HG02840 (cell line): ENCODE results near the gene FSD1L.
A peak's percentile ranks its signal among the peaks of the same experiment; 100 is the strongest.
"Not testable (repeated sequence)": the region's sequence is repeated elsewhere in the genome, so short reads cannot be mapped to it uniquely, and the experiment has no call there.

Experiments
- ATAC-seq: cut with Tn5 transposase; IDR thresholded peaks from one replicate; pipeline ENCODE4 v1.9.1; 2021; ENCODE audit warnings: mild to moderate bottlenecking, moderate library complexity, moderate number of reproducible peaks; ENCODE audit not compliant: unreplicated experiment, low FRiP score

The FSD1L gene

DNA sequence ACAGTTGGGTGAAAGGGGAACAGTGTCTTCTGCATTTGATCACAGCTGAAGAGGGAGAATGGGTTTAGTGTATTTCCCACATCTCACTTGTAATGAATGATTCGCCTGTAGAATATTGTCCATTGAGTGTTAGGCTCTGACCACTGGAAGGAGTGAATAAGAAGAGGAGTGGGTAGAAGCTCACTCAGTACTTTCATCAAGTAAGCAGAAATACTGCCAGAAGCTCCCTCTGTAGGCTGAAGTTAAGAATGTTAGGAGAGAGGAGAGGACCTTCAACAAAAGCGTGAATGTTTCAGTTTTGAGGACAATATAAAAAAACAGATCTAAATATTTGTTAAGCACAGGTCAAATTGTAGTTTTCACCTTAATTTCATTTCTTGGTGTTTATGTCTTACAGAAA, 27.5 kb downstream of the FSD1L start:
- no peak for ATAC-seq

DNA sequence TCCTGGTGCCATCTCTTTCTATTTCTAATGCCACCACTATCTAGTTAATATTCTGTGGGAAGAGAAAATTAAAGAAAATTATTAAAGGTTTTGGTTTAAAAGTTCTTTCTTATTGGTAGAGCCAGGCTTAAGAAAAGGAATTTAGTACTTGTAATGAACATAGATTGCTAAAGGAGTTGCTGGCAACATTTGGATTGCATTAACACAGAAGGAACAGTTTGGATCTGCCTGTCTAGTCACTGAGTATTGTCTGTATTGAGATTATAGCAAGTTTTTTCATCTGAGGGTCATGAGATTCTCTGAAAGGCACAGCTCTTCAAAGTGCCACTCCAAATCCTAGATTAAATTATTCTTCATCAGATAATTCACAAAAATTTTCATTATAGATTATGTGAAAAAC, 32.0 kb downstream of the FSD1L start:
- ATAC-seq: no peak

DNA sequence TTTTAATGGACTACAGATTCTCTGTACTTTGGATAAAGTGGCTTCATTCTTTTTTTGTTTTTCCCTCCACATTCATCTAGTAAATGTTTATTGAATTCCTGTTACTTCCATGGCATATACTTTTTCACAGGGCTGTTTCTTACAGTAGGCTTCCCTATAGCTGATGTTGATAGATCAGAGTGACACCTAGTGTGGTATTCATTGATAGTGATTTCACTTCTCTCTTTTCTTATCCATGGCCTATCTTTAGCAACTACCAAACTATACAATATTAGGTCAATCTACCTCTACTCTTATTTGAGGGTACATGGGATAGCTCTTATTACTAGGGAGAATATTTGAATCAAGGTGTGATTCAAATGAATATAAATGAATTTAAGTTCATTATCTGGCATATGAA, 35.8 kb downstream of the FSD1L start:
- ATAC-seq: no peak

DNA sequence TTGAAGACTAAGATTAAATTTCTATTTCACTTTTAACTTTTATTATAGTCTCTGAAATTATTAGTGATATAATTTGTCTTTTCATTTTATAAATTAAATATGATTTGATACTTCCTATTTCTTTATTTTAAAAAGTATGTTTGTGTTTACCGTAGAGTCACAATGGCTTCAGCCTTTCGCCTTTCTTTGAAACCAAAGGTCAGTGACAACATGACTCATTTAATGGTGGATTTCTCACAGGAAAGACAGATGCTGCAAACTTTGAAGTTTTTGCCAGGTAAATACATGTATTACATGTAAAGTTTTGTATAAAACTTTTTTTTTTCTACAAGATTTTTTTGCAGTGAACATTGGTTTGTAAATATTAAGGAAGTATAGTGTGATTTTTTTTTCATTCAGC, 36.4 kb downstream of the FSD1L start:
- ATAC-seq: no peak

DNA sequence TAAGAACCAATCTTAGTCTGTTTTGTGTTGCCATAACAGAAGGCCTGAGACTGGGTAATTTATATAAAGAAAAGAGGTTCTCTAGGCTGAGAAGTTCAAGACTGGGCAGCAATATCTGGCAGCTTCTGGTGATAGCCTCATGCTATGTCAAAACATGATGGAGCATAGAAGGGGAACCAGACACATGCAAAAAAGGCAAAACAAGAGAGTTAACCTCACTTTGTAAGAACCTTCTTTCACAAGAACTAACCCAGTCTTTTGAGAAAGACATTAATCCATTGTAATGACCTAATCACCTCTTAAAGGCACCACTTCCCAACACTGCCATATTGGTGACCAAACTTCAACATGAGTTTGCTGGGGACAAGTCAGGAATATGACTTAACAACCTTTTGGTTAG, 37.3 kb downstream of the FSD1L start:
- ATAC-seq: no peak

DNA sequence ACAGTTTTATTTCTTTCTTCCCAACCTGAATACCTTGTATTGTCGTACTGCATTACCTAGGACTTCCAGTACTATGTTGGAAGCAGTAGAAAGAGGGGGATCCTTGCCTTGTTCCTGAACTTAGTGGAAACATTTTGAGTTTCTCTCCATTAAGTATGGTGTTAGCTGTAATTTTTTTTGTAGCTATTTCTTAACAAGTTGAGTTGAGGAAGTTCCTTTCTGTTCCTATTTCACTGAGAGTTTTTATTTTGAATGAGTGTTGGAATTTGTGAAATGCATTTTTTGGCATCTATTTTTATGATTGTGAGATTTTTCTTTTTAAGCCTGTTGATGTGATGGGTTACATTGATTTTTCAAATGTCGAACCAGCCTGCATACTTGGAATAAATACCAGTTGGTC, 49.0 kb downstream of the FSD1L start:
- ATAC-seq: no peak

DNA sequence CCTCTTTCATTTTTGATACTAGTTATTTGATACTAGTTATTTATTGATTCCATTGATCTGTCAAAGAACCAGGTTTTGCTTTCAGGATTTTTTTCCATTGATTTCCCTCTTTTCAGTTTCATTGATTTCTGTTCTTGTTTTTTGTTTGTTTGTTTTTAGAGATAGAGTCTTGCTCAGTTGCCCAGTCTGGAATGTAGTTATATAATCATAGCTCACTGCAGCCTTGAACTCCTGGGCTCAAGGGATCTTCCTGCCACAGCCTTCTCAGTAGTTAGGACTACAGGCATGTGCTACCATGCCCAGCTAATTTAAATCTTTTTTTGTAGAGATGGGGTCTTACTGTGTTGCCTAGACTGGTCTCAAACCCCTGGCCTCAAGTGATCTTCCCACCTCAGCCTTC, 49.9 kb downstream of the FSD1L start:
- ATAC-seq: no peak

DNA sequence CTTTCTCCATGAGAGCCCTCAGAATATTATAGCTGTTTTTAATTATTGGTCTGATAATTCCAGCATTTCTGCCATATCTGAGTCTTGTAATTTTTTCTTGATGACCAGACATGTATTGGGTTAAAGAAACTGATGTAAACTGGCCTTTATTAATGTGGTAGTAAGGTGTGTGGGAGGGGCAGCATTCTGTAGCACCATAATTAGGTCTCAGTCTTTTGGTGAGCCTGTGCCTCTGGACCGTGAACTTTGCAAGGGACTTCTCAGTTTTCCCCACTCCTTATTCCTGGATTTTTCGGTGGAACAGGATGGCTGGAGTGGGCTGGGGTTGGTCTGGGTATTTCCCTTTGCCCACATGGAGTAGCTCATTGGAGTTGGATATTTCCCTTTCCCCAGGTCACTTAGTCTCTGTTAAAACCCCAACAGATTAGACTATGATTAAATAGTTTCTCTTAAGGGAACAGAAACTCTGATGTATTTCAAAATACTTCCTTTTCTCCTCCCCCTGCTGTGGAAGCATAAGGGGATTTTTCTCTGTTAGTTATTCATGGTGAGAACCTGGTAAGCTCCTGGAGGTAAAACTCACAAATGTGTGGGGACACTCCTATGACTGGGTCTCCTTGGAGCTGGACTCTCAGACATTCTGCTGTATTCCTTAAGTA, 52.4 kb downstream of the FSD1L start:
- peak; percentile 73 for ATAC-seq

DNA sequence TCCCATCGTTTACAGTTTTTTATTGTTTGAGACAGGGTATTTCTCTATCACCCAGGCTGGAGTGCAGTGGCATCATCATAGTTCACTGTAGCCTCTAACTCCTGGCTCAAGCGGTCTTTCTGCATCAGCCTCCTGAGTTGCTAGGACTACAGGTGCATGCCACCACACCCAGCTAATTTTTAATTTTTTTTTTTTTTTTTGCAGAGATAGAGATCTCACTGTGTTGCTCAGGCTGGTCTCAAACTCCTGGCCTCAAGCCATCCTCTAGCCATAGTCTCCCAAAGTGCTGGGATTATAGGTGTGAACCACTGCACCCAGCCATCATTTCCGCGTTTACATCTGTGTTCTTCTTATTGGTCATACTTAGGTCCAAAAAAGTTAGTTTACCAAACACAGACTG, 53.6 kb downstream of the FSD1L start:
- no peak for ATAC-seq

DNA sequence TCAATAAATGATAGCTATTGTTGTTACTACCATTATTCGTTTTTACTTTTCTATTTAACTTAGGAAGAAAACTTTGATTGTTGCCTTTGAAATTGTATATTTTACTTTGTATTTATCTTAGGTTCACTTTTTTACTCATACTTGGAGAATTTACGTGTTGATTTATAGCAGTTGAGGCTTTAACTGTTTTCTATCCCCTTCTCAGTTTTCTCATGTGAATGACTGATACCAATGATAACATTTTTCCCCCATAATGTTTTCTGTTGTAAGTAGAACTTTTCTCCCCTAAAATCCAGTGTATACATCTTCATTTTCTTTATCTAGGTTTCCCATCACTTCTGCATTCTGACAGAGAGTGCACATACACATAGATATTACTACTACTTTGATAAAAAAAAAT, 54.4 kb downstream of the FSD1L start:
- no peak for ATAC-seq

DNA sequence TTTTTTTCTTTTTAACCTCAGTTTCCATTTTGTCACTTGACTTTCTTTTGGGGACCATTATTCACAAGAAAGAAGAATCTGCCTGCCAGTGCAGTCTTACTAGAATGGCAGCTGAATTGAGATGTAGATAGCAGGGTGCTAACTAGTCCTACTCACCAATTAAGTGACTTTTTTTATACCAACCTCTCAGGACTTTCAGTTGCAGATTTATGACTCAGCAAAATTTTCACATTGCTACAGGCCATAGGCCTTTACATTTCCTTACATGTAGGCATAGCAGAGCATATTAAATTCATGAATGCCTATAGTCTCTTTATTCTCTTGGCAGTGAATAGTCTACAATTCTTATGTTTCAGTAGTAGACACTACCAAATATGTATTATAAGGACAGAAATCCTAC, 56.0 kb downstream of the FSD1L start:
- ATAC-seq: no peak

DNA sequence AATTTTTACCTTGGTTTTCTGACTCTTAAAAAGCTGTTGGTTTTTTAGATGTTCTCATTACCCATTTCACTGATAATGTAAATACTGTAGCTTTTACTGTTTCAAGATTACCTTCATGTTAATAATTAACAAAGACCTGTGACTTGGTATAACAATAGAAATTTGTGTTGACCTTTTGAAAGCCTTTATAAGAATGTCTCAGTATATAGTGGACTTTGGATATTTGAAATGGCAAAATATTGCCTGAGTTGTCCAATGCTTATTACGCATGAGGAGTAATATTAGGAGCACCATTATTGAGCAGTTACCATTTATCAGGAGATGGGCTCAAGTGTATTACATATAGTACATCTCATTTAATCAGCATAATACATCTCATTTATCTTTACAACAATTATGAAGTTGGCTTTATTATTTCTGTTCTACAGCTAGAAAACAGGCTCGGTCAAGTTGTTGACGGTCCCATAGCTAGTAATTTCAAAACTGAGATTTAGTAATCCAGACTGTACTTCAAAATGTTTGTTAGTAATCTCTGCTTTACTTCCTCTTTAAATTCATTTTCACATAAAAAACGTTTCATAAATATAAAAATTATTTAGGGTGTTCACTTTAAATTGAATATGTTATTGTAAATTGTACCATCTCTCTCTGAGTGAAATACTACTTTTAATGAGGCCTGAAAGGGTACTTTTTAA, 59.4 kb downstream of the FSD1L start:
- no peak for ATAC-seq

DNA sequence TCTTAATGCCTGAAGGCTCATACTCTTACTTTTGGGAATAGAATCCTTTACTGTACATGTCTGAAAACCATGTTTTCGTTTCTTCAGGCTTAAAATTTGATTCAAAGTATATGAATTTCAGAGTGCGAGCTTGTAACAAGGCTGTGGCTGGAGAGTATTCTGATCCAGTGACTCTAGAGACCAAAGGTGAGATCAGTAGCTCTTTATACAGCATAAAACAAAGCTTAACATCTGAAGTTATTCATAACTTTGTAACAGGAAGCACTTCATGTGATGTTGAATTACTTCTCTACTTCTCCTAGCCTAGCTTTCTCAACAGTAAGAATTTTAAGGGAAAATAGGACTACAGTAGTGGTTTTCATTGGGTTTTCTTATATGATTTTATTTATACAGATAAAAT, 60.7 kb downstream of the FSD1L start:
- no peak for ATAC-seq

DNA sequence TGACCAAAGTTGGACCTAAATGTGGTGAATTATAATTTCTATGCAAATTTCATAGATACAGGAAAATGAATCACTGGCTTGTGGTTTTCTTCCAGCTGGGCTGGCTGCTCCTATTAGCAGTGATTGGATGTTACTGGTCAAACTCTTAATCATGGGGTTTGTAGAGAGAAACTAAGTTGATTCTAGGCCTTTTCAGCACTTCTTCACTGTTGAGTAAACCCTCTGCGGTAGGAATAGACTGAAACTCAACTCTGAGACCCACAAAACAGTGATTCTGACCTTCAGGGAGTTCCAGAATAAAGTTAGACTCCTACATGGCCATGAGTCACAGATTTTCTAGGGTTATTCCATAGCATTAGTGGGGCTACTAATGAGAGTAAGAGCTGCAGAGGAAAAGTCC, 62.2 kb downstream of the FSD1L start:
- no peak for ATAC-seq

DNA sequence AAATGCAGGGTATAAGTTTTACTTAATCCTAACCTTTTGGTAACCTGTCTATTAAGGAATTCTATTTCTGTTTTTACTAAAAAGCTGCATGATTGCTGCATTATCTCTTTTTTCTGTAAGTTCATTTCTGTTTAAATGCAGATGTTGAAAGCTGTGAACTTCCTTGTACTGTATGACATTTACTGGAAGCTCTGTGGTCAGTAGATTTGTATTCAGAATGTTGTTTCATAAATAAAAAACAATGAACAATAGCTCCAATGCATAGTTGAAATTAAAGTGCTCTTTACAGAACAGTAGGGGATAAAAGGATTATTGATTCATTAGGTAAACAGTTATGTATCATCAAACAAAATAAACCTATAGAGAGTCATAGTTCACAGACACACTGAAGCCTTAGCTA, 63.6 kb downstream of the FSD1L start:
- no peak for ATAC-seq

DNA sequence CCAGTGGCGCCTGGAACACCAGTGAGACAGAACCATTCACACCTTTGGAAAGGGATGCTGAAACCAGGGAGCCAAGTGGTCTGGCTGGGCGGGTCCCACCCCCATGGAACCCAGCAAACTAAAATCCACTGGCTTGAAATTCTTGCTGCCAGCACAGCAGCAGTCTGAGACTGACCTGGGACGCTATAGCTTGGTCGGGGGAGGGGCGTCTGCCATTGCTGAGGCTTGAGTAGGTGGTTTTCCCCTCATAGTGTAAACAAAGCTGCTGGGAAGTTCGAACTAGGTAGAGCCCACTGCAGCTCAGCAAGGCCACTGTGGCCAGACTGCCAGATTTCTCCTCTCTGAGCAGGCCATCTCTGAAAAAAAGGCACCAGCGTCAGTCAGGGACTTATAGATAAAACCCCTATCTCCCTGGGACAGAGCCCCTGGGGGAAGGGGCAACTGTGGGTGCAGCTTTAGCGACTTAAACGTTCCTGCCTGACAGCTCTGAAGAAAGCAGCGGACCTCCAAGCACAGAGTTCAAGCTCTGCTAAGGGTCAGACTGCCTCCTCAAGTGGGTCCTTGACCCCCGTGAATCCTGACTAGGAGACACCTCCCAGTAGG, 68.1 kb downstream of the FSD1L start:
- no peak for ATAC-seq

DNA sequence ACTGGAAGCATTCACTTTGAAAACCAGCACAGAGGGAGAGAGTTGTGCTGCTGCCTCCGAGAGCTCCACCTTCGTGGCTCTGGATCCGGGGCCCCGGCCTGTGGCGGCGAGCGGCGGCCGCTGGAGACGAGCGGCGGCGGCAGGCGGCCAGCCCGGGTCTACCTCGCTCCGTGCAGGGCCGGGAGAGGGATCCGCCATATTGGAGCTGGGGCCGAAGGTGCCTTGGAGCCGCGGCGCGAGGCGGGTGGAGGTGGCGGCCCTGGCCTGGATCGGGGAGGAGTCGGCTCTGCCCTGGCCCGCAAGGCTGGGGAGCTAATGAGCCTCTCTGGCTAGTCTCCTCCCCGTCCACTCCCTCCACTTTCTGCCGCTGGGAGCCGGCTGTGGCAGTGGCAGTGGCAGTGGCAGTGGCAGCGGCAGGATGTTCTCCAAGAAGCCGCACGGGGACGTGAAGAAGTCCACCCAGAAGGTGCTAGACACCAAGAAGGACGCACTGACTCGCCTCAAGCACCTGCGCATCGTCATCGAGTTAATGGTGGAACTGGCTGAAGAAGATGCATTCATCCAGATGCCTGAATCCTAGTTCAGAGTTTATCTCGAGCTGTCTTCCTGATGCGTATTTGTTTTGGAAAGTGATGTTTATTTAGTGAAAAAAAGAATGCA, 72.0 kb downstream of the FSD1L start:
- ATAC-seq: not testable (repeated sequence)

DNA sequence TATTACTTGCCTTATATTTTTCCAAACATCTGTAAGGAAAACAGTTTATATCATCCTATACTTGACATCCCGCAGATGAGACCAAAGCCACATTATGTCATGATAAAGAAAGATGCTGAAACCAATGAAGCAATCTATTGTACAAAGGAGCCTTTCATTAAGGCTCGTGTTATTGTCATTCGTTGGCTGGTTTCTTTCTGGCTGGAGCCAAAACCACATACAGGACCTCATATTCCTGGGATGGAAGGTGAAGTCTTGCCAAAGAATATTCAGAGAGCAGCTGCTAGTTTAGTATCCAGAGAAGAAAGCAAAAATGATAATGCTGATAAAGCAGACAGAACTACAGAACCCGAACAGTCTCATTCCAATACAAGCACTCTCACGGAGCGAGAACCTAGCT, 73.2 kb downstream of the FSD1L start:
- not testable (repeated sequence) for ATAC-seq

DNA sequence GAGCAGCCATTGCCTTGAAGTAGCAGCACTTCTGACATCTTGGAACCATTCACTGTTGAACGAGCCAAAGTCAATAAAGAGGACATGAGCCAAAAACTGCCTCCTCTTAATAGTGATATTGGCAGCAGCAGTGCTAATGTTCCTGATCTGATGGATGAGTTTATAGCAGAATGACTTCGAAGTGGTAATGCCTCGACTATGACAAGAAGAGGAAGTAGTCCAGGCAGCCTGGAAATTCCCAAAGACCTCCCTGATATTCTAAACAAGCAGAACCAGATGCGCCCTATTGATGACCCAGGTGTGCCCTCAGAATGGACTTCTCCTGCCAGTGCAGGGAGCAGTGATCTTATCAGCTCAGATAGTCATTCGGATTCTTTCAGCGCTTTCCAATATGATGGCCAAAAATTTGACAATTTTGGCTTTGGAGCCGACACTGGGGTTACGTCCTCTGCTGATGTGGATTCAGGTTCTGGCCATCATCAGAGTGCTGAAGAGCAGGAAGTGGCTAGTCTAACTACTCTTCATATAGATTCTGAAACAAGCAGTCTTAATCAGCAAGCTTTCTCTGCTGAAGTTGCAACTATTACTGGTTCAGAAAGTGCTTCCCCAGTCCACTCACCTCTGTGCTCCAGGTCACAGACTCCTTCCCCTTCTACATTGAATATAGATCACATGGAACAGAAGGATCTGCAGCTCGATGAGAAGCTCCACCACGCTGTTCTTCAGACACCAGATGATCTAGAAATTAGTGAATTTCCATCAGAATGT, 75.0 kb downstream of the FSD1L start:
- not testable (repeated sequence) for ATAC-seq

DNA sequence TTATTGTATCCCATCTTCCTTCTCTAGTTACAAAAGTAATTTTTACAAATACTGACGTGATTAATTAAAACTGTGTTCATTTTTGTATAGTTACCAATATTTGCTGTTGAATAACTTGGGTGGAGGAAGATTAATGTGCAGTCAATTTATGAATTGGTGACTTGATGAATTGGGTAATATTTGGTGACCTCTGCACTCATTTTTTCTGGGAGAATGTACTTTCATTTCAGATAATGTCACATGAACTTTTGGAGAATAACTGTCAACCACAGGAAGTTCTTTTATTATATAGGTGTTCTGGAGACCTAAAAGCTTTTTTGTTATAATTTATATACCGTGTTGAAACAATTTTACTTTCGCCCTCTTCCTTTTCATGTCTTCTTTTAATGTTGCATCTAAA, 83.7 kb downstream of the FSD1L start:
- ATAC-seq: no peak
